Renal cortex interstitium (tissue), 11 donors: Measurements from ENCODE around the gene CREB3L2. TPM values are rescaled to one million over a fixed set of nuclear protein-coding genes. Genes with fewer than 3 reads are reported as not detected.

ENCODE experiments used
- DNase-seq, 11 donors: peaks; one replicate each; pipeline ENCODE4 v3.0.0-alpha.2; 2013; ENCODE audit warnings: low read depth in 9 of 11, low spot score in 4 of 11; ENCODE audit errors: extremely low read depth in 1 of 11
- polyA plus RNA-seq, 3 donors: library from polyadenylated mRNA; unstranded; fragments of 120-200 nt; gene quantifications; one replicate each; pipeline ENCODE4 v1.2.1, GENCODE V29; 2013; ENCODE audit not compliant: insufficient read length in 3 of 3

CREB3L2 gene
- polyA plus RNA-seq, 3 donors: 52.0 to 56.7 (median 53.1) TPM

DNA sequence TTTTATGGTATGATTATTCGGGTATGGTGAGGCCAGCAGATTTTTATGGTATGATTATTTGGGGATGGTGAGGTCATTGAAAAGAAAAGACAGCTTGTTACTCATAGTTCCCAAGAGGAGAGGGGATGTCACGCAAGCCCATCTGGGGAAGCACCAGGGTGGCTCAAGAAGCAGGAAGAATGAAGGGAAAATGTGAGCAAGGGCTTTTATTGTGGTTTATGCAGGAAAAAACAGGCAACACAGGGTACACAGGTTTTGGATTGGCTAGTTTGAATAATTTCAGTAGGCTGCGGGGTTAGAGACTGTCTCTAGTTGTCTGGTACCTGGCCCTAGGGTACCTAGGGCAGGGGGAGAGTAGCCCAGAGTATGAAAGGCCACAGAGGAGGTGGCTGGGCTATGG, 128.4 kb downstream of the CREB3L2 start:
- DNase-seq: no peak

- DNase-seq: no peak
These were observed 130.5 kb downstream of the CREB3L2 start for GRCh38 chr7:137871170-137871915.

GRCh38 chr7:137870684-137871083, 131.2 kb downstream of the CREB3L2 start:
- DNase-seq: no peak

- DNase-seq: no peak
These were observed 131.8 kb downstream of the CREB3L2 start for GRCh38 chr7:137870078-137870477.

DNA sequence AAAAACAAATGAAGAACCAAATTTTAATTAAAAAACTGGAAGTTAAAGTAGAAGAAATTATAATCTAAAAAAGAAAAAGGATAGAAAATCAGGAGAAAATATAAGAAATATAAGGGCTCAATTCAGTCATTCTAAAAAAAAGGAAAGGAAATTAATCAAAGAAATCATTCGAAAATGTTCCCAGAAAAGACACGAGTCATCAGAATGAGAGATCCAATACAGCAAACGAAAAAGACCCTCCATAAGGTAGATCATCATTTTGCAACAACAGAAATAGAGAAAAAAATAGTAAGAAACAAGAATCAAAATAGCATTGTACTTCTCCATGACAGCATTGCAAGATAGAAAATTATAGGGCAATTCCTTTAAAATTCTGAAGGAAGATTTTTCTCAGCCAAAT, 132.6 kb downstream of the CREB3L2 start:
- no peak for DNase-seq

- no peak for DNase-seq
These were observed 134.6 kb downstream of the CREB3L2 start for GRCh38 chr7:137867289-137867688.

DNA sequence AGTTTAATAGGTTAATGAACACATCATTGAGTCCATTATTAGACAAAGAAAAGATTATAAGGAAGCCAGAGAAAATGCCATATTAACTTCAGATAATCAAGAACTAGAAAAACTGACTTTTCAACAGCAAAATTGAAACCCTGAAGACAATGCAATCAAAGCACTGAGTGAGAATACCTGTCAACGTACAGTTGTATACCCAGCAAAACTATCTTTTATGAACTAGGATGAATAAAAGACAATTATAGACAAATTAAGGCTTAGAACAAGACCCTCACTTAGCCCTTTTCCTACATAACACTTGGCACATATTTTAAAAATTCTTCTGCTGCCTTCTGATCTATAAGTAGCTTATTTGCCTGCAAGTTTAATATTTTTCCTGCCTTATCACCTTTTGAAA, 136.1 kb downstream of the CREB3L2 start:
- no peak for DNase-seq

GRCh38 chr7:137862964-137863363, 138.9 kb downstream of the CREB3L2 start:
- DNase-seq: no peak

GRCh38 chr7:137862358-137862757, 139.5 kb downstream of the CREB3L2 start:
- DNase-seq: no peak

DNA sequence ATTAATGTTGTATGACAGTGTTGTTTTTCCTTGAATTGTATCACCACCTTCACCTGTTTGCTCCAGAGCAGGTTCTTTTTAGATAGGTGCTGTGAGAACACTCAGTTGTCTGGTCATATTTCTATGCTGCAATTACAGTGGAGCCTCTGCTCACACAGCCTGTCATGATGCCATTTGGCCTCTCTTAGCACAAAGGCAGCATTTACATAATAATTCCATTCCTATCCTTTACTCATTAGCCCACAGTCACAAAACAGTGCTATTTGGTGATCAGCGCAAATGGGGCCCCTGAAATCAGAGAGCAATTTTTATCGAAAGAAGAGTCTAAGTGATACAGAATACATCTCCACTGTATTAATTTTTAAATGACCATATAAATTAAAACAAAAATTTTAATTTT, 141.3 kb downstream of the CREB3L2 start:
- no peak for DNase-seq

DNA sequence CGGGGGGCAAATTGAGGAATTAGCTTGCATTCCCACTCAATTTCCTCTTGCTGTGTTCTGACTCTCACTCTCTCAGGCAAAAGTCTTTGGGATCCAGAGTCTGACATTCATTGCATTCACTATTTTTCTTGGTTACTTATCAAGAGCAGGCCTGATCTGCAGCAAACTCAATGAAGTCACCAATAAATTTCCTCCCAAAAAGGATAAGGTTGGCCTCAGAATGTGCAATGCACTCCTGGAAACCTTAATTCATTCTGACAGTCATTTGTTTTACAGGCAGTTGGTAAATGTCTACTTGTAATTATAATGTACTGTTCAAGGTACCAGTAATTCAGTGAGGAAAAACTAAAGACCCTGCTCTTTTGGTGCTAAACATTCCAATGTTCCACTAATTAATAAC, 148.8 kb downstream of the CREB3L2 start:
- no peak for DNase-seq

GRCh38 chr7:137852108-137852507, 149.8 kb downstream of the CREB3L2 start:
- no peak for DNase-seq

GRCh38 chr7:137850972-137851945, 150.6 kb downstream of the CREB3L2 start:
- DNase-seq: no peak

DNA sequence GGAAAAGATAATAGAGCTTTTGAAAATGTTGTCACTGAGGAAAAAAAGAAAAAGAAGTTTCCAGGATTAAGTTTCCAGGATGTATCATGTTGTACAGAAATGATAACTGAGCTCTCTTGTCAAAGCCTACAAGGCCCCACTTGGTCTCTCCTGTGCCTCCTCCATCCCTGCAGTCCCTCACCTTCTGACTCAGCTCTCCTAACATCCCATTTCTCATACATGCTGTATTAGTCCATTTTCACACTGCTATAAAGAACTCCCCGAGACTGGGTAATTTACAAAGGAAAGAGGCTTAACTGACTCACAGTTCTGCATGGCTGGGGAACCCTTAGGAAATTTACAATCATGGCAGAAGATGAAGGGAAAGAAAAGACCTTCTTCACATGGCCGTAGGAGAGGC, 151.3 kb downstream of the CREB3L2 start:
- no peak for DNase-seq

DNA sequence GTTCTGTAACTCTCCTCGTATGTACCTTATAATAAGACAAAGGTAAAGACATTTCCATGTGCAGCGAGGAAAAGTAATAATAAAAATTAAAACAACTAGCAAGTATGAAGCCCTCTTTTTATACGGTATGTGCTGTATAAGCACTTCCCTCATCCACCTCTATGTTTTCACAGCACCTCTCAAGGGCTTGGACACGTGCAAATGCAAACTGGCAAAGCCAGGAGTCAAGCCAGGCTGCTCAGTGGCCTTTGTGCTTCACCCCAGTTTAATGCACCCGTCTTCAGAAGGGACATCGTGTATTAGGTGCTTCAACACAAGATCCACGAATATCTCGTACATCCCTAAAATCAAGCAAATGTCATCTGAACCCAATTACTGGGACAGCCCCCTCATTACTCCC, 153.8 kb downstream of the CREB3L2 start:
- no peak for DNase-seq

DNA sequence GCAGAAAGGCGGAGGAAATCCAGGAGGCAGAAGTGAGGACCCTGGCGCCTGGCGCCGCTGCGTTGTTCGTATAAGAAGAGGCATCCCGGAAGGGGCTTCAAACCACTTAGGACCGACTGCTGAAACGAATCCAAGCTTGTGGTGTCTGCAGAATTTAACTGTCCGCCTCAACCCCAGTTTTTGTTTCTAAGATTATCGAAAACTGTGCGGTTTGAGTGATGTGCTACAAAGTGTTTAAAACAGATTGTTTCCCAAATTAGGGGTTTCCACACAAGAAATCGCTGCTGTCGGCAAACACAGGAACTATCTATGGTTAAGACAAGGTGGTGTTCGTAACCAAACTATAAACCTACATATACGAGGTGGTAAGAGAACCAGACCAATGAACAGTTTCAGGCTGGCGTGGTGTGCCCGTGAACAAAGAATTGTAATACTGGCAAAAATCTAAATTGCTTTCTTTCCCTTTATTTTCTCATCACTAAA, 154.3 kb downstream of the CREB3L2 start:
- peak in 1 of 11 donors; percentile 3 for DNase-seq

- DNase-seq: peak in 2 of 11 donors; percentile 6 to 7
These were observed 154.9 kb downstream of the CREB3L2 start, which contains the start of gene DGKI for GRCh38 chr7:137846827-137847567. DGKI (minus strand) TSS chr7:137846974.

GRCh38 chr7:137846549-137846826, 155.4 kb downstream of the CREB3L2 start:
- no peak for DNase-seq

DNA sequence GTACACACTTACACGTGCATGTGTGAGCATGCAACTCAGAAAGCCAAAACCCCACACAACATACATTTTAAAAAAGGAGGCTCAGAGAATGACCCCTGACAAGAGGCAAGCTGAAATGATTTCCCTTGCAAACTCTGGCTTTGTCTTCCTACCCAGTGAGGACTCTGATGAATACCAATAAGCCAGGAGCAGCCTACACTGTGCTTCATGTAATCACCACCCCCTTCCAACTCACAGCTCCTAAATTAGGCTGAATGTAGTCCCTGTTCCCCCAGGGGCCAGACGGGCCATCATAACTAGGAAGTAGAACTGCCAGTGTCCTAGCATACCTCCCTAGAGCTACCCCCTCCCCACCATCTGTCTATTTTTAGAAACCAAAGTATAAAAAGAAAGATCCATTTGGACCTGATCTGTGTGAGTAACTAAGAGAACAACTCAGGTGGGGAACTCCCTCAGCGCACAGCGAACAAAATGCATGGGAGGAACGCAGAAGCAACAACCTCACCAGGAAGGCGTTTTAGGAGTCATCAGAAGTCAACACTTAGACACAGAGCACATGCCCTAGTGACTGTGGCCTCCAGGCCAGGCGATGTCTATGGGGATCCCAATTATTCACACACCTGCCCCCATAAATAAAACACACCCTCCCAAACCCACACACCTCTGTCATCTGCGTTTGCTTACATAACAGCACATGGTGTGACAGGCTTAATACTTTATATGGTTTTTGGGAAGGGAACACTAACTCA, 157.0 kb downstream of the CREB3L2 start:
- no peak for DNase-seq
